ENCODE data around the gene GPR17. TPM values are rescaled to one million over a fixed set of nuclear protein-coding genes. Genes with fewer than 3 reads are reported as not detected.

The GPR17 gene
- total and polyA plus RNA-seq, 12 donors = 0.22 to 16.5 (median 0.46) TPM; not detected in 4

- Histone ChIP-seq H3K36me3 (peaks cover 0 to 63% (median 5%) of the 10 kb centered on the region in 9 donors), H3K4me3 (no peak overlapping the region), H3K9me3 (no peaks in the 10 kb centered on the region), H3K27me3 (no peaks in the 10 kb centered on the region), H3K4me1 (peaks cover 75 to 99% (median 96%) of the 10 kb centered on the region in 9 donors), H3K27ac (peak overlapping the region; percentile 28 to 95 (median 84))
- 42 to 53% methylated on average over 25 of the region's 25 CpGs for WGBS, 2 donors
- peak in 1 of 2 donors; percentile 19 for DNase-seq
- intact Hi-C loops (cut with DNase I) = loop anchor here in 1 of 10 donors (2.0 kb wide), 1 partner anchor 22 kb away; the partner anchor contains the start of gene LIMS2
- ATAC-seq = no peak
- no peak for TF ChIP-seq CTCF (IDR thresholded peaks at IDR 0.05)
Observed at GRCh38 chr2:127652786-127653357, 6.9 kb downstream of the GPR17 start.

GRCh38 chr2:127653421-127654083 is 7.6 kb downstream of the GPR17 start:
- DNase-seq = peak in 1 of 2 donors; percentile 24
- intact Hi-C loops (cut with DNase I) = loop anchor here in 1 of 10 donors (2.0 kb wide), 1 partner anchor 21 kb away; the partner anchor contains the start of gene LIMS2
- H3K4me1 ChIP-seq = peaks cover 71 to 99% (median 96%) of the 10 kb centered on the region in 9 donors
- ATAC-seq = no peak
- H3K36me3 ChIP-seq = peaks cover 0 to 67% (median 5%) of the 10 kb centered on the region in 9 donors
- H3K4me3 ChIP-seq = no peak overlapping the region
- no peaks in the 10 kb centered on the region for H3K9me3 ChIP-seq
- H3K27ac ChIP-seq = peak overlapping the region; percentile 28 to 95 (median 84)
- no peaks in the 10 kb centered on the region for H3K27me3 ChIP-seq
- no peak for TF ChIP-seq CTCF (IDR thresholded peaks at IDR 0.05)
- 70 to 80% methylated on average over 16 of the region's 16 CpGs for WGBS, 2 donors

GRCh38 chr2:127654084-127654837 is 8.3 kb downstream of the GPR17 start:
- no peaks in the 10 kb centered on the region for H3K9me3 ChIP-seq
- peaks cover 0 to 67% (median 5%) of the 10 kb centered on the region in 9 donors for H3K36me3 ChIP-seq
- intact Hi-C loops (cut with DNase I) = no loop called here
- H3K27ac ChIP-seq = peak overlapping the region; percentile 78 to 95 (median 86)
- H3K27me3 ChIP-seq = no peaks in the 10 kb centered on the region
- ATAC-seq (no peak), DNase-seq (no peak)
- H3K4me1 ChIP-seq = peaks cover 74 to 100% (median 99%) of the 10 kb centered on the region in 9 donors
- H3K4me3 ChIP-seq = no peak overlapping the region
- 88 to 89% methylated on average over 24 of the region's 24 CpGs for WGBS, 2 donors
- no peak for TF ChIP-seq CTCF (IDR thresholded peaks at IDR 0.05)

- intact Hi-C loops (cut with DNase I) = loop anchor here in 1 of 10 donors (5.0 kb wide), 1 partner anchor 42 kb away; no protein-coding TSS in a partner anchor
- no peak for TF ChIP-seq CTCF (IDR thresholded peaks at IDR 0.05)
- no peak overlapping the region for H3K4me3 ChIP-seq
Observed at GRCh38 chr2:127654838-127655175, 8.9 kb downstream of the GPR17 start.

More at GRCh38 chr2:127654838-127655175, 8.9 kb downstream of the GPR17 start:
- Histone ChIP-seq H3K4me1 (peaks cover 74 to 100% (median 99%) of the 10 kb centered on the region in 9 donors), H3K36me3 (peaks cover 0 to 67% (median 5%) of the 10 kb centered on the region in 9 donors), H3K27ac (peak overlapping the region; percentile 72 to 95 (median 86)), H3K27me3 (no peaks in the 10 kb centered on the region), H3K9me3 (no peaks in the 10 kb centered on the region)
- no peak for DNase-seq
- ATAC-seq = no peak
- 88 to 90% methylated on average over 8 of the region's 8 CpGs for WGBS, 2 donors
